ENCODE measurements around the gene MAP3K20. TPM values are rescaled to one million over a fixed set of nuclear protein-coding genes. Genes with fewer than 3 reads are reported as not detected.

Gene MAP3K20
- total and polyA plus RNA-seq, 2 donors (not counting 3 experiments of a cell fraction or from before 2014, with no cell fraction given): 7.8 to 31.5 TPM

DNA sequence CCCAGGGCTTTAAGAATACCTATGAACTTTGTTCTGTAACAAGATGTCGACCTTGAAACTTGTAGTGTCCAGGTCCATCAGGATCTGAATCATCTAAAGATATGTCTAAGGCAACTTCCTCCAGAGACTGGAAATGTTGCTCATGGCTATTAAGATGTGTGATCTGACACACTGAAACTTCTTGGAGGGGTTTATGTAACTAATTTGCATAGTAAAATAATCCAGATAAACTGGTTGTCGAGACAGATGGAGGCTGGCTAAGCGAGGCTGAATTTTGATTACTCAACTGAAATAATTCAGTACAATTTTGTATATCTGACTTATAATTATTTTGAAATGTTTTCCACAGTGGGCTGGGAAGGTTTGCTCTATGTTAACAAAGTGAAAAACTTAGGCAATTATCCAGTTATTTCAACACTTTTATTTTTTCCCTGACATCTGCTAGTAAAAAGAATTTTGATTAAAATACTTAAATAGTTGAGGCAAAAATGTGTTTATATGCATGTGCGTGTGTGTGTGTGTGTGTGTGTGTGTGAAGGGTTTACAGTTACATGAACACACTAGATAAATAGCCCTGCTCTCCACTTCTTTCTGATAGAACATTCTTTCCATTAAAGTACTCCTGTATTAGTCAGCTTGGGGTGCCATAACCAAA is 11.4 kb upstream of the MAP3K20 start:
- Histone ChIP-seq H3K27me3 (ENCODE audit: control insufficient read depth in 2 of 2, insufficient read depth in 2 of 2, low read length in 2 of 2) (no peaks in the 10 kb centered on the region), H2AFZ (ENCODE audit: low read depth, low read length) (no peak overlapping the region), H3K9me1 (replicated peaks; ENCODE audit: control insufficient read depth, extremely low read depth, insufficient read depth, low read length) (no peaks in the 10 kb centered on the region), H3K4me1 (ENCODE audit: control insufficient read depth, extremely low read depth, insufficient read depth, low read length) (no peaks in the 10 kb centered on the region), H4K20me1 (replicated peaks; ENCODE audit: control insufficient read depth, extremely low read depth, insufficient read depth, low read length) (no peaks in the 10 kb centered on the region), H3K4me3 (replicated peaks in 1 of 3; ENCODE audit: insufficient read depth in 1 of 3, low read depth in 1 of 3, low read length in 3 of 3) (no peak overlapping the region), H3K9me3 (replicated peaks; ENCODE audit: control insufficient read depth, insufficient read depth, low read length) (no peaks in the 10 kb centered on the region), H3K4me2 (ENCODE audit: insufficient read depth, low read length) (no peak overlapping the region), H3K27ac (ENCODE audit: insufficient read depth, low read depth, low read length) (no peak overlapping the region), H3K9ac (replicated peaks; ENCODE audit: extremely low read depth, insufficient read depth, low read length) (no peak overlapping the region), H3K79me2 (ENCODE audit: control insufficient read depth, insufficient read depth, low read length) (no peaks in the 10 kb centered on the region), H3K36me3 (ENCODE audit: control insufficient read depth in 2 of 2, extremely low read depth in 1 of 2, insufficient read depth in 2 of 2, low read length in 2 of 2) (no peaks in the 10 kb centered on the region)
- ChIA-PET CTCF (interaction anchor here (1.7 kb wide), 1 partner anchor 37 kb away, joined by 6 read pairs; no protein-coding TSS in a partner anchor), POLR2A (no interaction called here)
- intact Hi-C loops (cut with micrococcal nuclease) (no loop called here), dilution Hi-C loops (cut with MboI; ENCODE audit: extremely low pct_ligation_motif_present, low sequenced_read_pairs) (no loop called here)
- FAIRE-seq (no peak), DNase-seq (ENCODE audit: low read depth, low spot score) (no peak)
- peak; percentile 16 for TF ChIP-seq FOS (IDR thresholded peaks at IDR 0.05; ENCODE audit: borderline replicate concordance, insufficient read depth, low read length)
- no peak for TF ChIP-seq POLR2A (IDR thresholded peaks at IDR 0.05; ENCODE audit: low read depth, low read length)
- BruUV-seq (replicated peaks): no TSS peak

DNA sequence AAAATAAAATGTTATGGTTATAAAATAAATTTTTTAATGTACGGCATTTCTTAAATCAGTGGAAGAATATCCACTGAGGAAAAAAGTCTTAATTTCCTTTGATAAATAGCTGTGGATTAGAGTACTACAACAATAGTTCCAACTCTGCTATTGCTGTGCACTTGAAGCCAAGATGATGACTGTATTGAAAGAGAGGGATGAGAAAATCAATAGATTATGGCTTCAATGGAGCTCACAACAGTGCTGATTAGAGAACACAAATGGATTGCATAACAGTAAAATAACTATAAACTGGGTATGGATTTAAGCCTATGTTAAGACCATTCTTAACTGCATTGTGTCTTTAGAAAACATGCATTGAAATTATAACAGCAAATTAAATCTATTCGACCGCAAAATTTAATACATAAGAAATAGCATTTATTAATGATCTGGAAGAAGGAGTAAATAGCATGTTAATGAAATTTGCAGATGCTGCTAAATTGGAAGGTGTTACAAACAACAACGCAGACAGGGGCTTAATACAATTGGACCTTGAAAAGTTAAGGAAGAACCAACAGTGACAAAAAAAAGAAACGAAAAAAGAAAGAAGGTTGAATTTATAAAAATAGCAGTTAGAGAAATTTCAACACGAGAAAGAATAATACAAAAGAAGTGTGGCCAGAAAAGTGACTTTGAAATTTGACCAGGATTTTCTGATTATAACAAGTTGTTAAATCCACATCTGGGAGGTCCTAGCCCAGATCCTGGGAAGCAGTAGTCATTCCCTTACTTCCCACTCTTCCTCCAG is 8.6 kb upstream of the MAP3K20 start:
- CTCF ChIA-PET: interaction anchor here (1.3 kb wide), 1 partner anchor 135 kb away, joined by 3 read pairs; no protein-coding TSS in a partner anchor
- Histone ChIP-seq H3K4me3 (replicated peaks in 1 of 3; ENCODE audit: insufficient read depth in 1 of 3, low read depth in 1 of 3, low read length in 3 of 3) (no peak overlapping the region), H3K27ac (ENCODE audit: insufficient read depth, low read depth, low read length) (no peak overlapping the region), H3K27me3 (ENCODE audit: control insufficient read depth in 2 of 2, insufficient read depth in 2 of 2, low read length in 2 of 2) (no peaks in the 10 kb centered on the region), H3K9me3 (replicated peaks; ENCODE audit: control insufficient read depth, insufficient read depth, low read length) (no peaks in the 10 kb centered on the region), H4K20me1 (replicated peaks; ENCODE audit: control insufficient read depth, extremely low read depth, insufficient read depth, low read length) (no peaks in the 10 kb centered on the region), H3K4me1 (ENCODE audit: control insufficient read depth, extremely low read depth, insufficient read depth, low read length) (no peaks in the 10 kb centered on the region), H3K4me2 (ENCODE audit: insufficient read depth, low read length) (no peak overlapping the region), H3K36me3 (ENCODE audit: control insufficient read depth in 2 of 2, extremely low read depth in 1 of 2, insufficient read depth in 2 of 2, low read length in 2 of 2) (no peaks in the 10 kb centered on the region), H3K9ac (replicated peaks; ENCODE audit: extremely low read depth, insufficient read depth, low read length) (no peak overlapping the region), H2AFZ (ENCODE audit: low read depth, low read length) (no peak overlapping the region), H3K79me2 (ENCODE audit: control insufficient read depth, insufficient read depth, low read length) (no peaks in the 10 kb centered on the region), H3K9me1 (replicated peaks; ENCODE audit: control insufficient read depth, extremely low read depth, insufficient read depth, low read length) (no peaks in the 10 kb centered on the region)
- dilution Hi-C loops (cut with MboI; ENCODE audit: extremely low pct_ligation_motif_present, low sequenced_read_pairs): no loop called here
- FAIRE-seq (no peak), DNase-seq (ENCODE audit: low read depth, low spot score) (no peak)
- no TSS peak for BruUV-seq (replicated peaks)
- TF ChIP-seq JUN (IDR thresholded peaks at IDR 0.05; ENCODE audit: borderline replicate concordance, insufficient read depth, insufficient read length, low read depth) (no peak), POLR2AphosphoS5 (IDR thresholded peaks at IDR 0.05; ENCODE audit: insufficient read depth, low read depth, low read length) (no peak), EZH2 (IDR thresholded peaks at IDR 0.05; ENCODE audit: borderline replicate concordance, low read depth, low read length, severe bottlenecking) (no peak), POLR2A (IDR thresholded peaks at IDR 0.05; ENCODE audit: low read depth, low read length) (no peak), GATA2 (IDR thresholded peaks at IDR 0.05; ENCODE audit: insufficient read depth, insufficient read length, low read depth, low read length) (no peak), FOS (IDR thresholded peaks at IDR 0.05; ENCODE audit: borderline replicate concordance, insufficient read depth, low read length) (no peak), MYC (IDR thresholded peaks at IDR 0.05; ENCODE audit: low read depth, low read length) (no peak)
- TF ChIP-seq, protein P1, sequence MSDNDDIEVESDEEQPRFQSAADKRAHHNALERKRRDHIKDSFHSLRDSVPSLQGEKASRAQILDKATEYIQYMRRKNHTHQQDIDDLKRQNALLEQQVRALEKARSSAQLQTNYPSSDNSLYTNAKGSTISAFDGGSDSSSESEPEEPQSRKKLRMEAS (IDR thresholded peaks at IDR 0.05; ENCODE audit: insufficient read depth, insufficient read length): no peak
- TF ChIP-seq, protein P2, sequence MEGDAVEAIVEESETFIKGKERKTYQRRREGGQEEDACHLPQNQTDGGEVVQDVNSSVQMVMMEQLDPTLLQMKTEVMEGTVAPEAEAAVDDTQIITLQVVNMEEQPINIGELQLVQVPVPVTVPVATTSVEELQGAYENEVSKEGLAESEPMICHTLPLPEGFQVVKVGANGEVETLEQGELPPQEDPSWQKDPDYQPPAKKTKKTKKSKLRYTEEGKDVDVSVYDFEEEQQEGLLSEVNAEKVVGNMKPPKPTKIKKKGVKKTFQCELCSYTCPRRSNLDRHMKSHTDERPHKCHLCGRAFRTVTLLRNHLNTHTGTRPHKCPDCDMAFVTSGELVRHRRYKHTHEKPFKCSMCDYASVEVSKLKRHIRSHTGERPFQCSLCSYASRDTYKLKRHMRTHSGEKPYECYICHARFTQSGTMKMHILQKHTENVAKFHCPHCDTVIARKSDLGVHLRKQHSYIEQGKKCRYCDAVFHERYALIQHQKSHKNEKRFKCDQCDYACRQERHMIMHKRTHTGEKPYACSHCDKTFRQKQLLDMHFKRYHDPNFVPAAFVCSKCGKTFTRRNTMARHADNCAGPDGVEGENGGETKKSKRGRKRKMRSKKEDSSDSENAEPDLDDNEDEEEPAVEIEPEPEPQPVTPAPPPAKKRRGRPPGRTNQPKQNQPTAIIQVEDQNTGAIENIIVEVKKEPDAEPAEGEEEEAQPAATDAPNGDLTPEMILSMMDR (IDR thresholded peaks at IDR 0.05; ENCODE audit: extremely low read depth in 1 of 2, insufficient read depth in 1 of 2, low read depth in 1 of 2, low read length in 2 of 2): no peak
- intact Hi-C loops (cut with micrococcal nuclease): no loop called here
- POLR2A ChIA-PET: no interaction called here
